Heart left ventricle (tissue), 16 donors: ENCODE measurements around the gene PTPRN2. TPM values are rescaled to one million over a fixed set of nuclear protein-coding genes. Genes with fewer than 3 reads are reported as not detected.

Experiments used
- ATAC-seq, 4 donors: fragments of 200-7000 bp; cut with Tn5 transposase; one replicate each; pipeline ENCODE4 v1.9.1; 2020 to 2022; ENCODE audit warnings: moderate library complexity in 4 of 4, mild to moderate bottlenecking in 3 of 4, moderate number of reproducible peaks in 1 of 4
- DNase-seq, 5 donors: peaks; one replicate each; pipeline ENCODE4 v3.0.0-alpha.2; 2020
- H3K27ac ChIP-seq, 12 donors: fragments of 200-600 bp; sonication (generic) in 4 of 12; one replicate each; pipeline versions ENCODE4 v1.5.0 to v1.8.0; 2016 to 2022; ENCODE audit warnings: mild to moderate bottlenecking in 2 of 12
- H3K27me3 ChIP-seq, 9 donors: fragments of 200-600 bp; sonication (generic) in 2 of 9; one replicate each; pipeline versions ENCODE4 v1.5.1 to v1.8.0; 2016 to 2022; ENCODE audit warnings: mild to moderate bottlenecking in 3 of 9
- H3K36me3 ChIP-seq, 9 donors: fragments of 200-600 bp; sonication (generic) in 2 of 9; one replicate each; pipeline versions ENCODE4 v1.5.0 to v1.8.0; 2018 to 2022; ENCODE audit warnings: mild to moderate bottlenecking in 2 of 9
- H3K4me1 ChIP-seq, 12 donors: fragments of 200-600 bp; sonication (generic) in 4 of 12; one replicate each; pipeline versions ENCODE4 v1.5.0 to v1.8.0; 2016 to 2022; ENCODE audit warnings: mild to moderate bottlenecking in 3 of 12
- H3K4me3 ChIP-seq, 12 donors: fragments of 200-600 bp; sonication (generic) in 4 of 12; one replicate each; pipeline versions ENCODE4 v1.5.0 to v1.8.0; 2017 to 2022; ENCODE audit warnings: mild to moderate bottlenecking in 9 of 12, moderate library complexity in 4 of 12
- H3K9me3 ChIP-seq, 12 donors: fragments of 200-600 bp; sonication (generic) in 4 of 12; one replicate each; pipeline versions ENCODE4 v1.5.0 to v1.8.0; 2016 to 2022; ENCODE audit warnings: mild to moderate bottlenecking in 1 of 12
- POLR2A ChIP-seq, 2 donors: fragments of 450-650 bp; IDR thresholded peaks; one replicate each; pipeline ENCODE4 v1.6.1; 2017; ENCODE audit warnings: antibody characterized with exemption in 2 of 2, mild to moderate bottlenecking in 2 of 2, moderate library complexity in 2 of 2
- WGBS, 4 donors: extraction: QIAGEN DNeasy Blood & Tissue Kit in 2 of 4; methylation state at CpG; one replicate each; pipeline versions ENCODE4 v1.1.5 to v1.1.7; 2013 to 2018; 5-methylcytosine and 5-hydroxymethylcytosine counted together
- intact Hi-C, 10 donors: fragments of 100-400 bp; cut with DNase I; formaldehyde crosslinking; loops; one replicate each; pipeline versions ENCODE4 v1.11.1 to v1.14.2; 2022
- polyA plus RNA-seq, 2 donors: library from polyadenylated mRNA; stranded (reverse); fragments of 200-250 nt; gene quantifications; one replicate each; pipeline ENCODE4 v1.2.3, GENCODE V29; 2013
- total RNA-seq, 9 donors: library from RNA; depleted of rRNA in 2 of 9; stranded (reverse); fragments of >200 nt in 2 of 9; fragmentation: NEBNext Ultra II Directional in 3 of 9; extraction: Animal tissue kit (Norgen Biotek cat#: 25700) in 3 of 9; gene quantifications; one replicate each; pipeline versions ENCODE4 v1.1.0 to v1.2.4, GENCODE V29; 2016 to 2023
- TF ChIP-seq, protein P1 (sequence below), 12 donors: fragments of 200-600 bp; sonication (generic) in 4 of 12; IDR thresholded peaks; one replicate each; pipeline versions ENCODE4 v1.5.0 to v1.8.0; 2018 to 2022; ENCODE audit warnings: antibody characterized with exemption in 12 of 12, mild to moderate bottlenecking in 5 of 12
- donor health status: ischemic (EF 13 %, LVEDD 7.1; RV severe dilation, severe dysfunction).
- donor health status: healthy with polysubstance abuse.
- donor health status: DM: no; HTN: yes; CAD: no.
- donor health status: DM: no; HTN: no; CAD: no.
- donor health status: ischemic (EF 25% LVEDD 6.9; RV normal size, moderate dysfunction).
- donor health status: ischemic (EF 25% LVEDD 5.7; RV mildly dilated, moderate dysfunction).
- donor health status: healthy.
- donor health status: DM: yes; HTN: yes; CAD: no.
- donor health status: ischemic (EF 35%, LVEDD 5.7; RV mildly dilated, moderate dysfunction).
- donor health status: nonischemic (EF 11% LVEDD 7.7; RV severe dilation, severe dysfunction).
- donor health status: DM: yes; HTN: yes; CAD: no.
- donor health status: PGD.
- donor health status: ischemic (EF 29% LVEDD 5.4; RV normal size, mild dysfunction).
- donor health status: nonischemic (EF 23%, LVEDD 6.1; RV moderate dilation, normal function).

PTPRN2 gene
- total and polyA plus RNA-seq, 11 donors = 0.61 to 2.3 (median 1.3) TPM

DNA sequence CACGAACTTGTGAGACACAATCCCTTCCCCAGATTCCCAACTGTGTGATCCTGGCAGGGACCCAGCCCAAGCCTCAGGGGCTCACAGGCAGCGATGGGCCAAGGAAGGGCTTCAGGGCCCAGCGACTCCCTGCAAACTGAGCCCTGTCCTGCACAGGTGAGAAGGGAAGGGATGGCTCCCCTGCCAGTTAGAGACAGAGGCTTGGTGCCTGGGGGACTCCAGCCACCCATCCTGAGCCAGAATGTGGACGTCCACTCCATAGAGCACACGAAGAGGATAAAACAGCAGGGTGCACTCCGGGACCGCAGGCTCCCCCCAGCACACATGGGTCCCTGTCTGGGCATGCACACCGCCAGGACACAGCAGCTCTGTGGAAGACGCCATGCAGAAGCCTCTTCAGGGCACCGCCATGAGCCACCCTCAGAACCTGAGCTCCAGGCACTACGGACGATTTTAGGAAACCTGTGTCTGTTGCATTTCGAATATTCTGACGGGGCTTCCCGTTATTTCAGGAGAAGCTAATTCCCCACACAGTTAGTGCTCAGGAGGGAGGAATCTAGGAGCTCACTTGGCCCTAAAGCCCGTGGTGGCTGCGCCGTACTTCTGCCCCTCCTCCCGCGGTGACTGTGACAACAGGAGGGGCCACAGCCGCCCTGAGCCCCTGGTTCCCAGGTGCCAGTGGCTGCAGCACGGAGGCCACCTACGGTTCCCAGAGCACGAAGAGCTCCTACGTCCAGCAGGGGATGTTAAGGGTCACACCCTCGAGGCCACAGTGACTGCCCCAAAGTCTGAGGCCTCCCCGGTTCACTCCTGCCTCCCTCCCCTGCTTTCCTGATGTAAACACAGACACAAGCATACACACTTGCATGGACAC is 326.0 kb downstream of the PTPRN2 start:
- Histone ChIP-seq H3K4me3 (no peak overlapping the region), H3K27me3 (peaks cover 0 to 18% (median 0%) of the 10 kb centered on the region in 9 donors), H3K36me3 (no peaks in the 10 kb centered on the region), H3K27ac (no peak overlapping the region), H3K9me3 (peaks cover 0 to 3% (median 0%) of the 10 kb centered on the region in 12 donors), H3K4me1 (no peaks in the 10 kb centered on the region)
- DNase-seq = no peak
- intact Hi-C loops = no loop called here
- TF ChIP-seq, protein P1, sequence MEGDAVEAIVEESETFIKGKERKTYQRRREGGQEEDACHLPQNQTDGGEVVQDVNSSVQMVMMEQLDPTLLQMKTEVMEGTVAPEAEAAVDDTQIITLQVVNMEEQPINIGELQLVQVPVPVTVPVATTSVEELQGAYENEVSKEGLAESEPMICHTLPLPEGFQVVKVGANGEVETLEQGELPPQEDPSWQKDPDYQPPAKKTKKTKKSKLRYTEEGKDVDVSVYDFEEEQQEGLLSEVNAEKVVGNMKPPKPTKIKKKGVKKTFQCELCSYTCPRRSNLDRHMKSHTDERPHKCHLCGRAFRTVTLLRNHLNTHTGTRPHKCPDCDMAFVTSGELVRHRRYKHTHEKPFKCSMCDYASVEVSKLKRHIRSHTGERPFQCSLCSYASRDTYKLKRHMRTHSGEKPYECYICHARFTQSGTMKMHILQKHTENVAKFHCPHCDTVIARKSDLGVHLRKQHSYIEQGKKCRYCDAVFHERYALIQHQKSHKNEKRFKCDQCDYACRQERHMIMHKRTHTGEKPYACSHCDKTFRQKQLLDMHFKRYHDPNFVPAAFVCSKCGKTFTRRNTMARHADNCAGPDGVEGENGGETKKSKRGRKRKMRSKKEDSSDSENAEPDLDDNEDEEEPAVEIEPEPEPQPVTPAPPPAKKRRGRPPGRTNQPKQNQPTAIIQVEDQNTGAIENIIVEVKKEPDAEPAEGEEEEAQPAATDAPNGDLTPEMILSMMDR (IDR thresholded peaks at IDR 0.05) = no peak
- no peak for ATAC-seq
- WGBS, 4 donors = 79 to 90% (median 86%) methylated on average over 18 to 27 of the region's 27 CpGs

DNA sequence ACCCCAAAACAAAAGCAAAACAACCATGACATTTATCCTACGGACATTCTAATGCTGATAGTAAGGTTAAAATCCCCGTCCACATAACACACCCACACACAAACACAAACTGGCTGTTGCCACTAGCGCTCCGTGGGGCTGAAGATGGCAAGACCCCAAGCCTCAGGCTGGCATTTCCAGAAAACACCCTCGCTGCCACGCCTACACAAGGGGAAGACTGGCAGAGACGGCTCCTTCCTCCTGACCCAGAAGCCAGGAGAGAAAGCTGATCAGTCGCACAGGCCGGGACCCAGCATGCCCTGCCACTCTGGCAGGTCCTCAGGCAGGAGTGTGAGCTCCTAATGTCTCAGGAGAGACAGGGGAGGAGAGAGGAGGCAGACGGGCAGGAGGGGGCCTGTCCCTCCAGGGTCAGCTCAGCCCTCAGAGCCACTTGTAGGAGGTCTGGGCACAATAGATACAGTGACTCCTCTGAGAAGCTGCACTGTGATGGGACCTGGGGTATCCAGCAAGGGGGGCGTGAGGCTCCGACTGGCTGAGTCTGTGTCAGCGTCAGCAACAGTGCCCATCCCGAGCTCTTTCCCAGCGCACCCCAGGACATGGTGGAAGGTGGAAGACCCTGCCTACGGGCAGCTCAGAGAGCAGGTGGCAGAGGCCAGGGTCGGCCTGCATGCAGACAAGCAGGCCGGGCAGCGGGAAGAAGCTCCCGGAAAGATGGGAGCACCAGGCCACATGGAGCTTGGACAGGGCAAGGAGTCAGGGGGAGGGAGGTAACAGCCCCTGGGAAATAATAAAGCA is 326.9 kb downstream of the PTPRN2 start:
- DNase-seq (no peak), ATAC-seq (no peak)
- Histone ChIP-seq H3K36me3 (no peaks in the 10 kb centered on the region), H3K9me3 (peaks cover 0 to 3% (median 0%) of the 10 kb centered on the region in 12 donors), H3K4me3 (no peak overlapping the region), H3K4me1 (no peaks in the 10 kb centered on the region), H3K27me3 (peaks cover 0 to 21% (median 0%) of the 10 kb centered on the region in 9 donors), H3K27ac (no peak overlapping the region)
- WGBS, 4 donors = 82 to 88% (median 85%) methylated on average over 19 to 20 of the region's 20 CpGs
- no peak for TF ChIP-seq POLR2A (IDR thresholded peaks at IDR 0.05)
- TF ChIP-seq, protein P1 (IDR thresholded peaks at IDR 0.05) = no peak
- intact Hi-C loops = no loop called here

DNA sequence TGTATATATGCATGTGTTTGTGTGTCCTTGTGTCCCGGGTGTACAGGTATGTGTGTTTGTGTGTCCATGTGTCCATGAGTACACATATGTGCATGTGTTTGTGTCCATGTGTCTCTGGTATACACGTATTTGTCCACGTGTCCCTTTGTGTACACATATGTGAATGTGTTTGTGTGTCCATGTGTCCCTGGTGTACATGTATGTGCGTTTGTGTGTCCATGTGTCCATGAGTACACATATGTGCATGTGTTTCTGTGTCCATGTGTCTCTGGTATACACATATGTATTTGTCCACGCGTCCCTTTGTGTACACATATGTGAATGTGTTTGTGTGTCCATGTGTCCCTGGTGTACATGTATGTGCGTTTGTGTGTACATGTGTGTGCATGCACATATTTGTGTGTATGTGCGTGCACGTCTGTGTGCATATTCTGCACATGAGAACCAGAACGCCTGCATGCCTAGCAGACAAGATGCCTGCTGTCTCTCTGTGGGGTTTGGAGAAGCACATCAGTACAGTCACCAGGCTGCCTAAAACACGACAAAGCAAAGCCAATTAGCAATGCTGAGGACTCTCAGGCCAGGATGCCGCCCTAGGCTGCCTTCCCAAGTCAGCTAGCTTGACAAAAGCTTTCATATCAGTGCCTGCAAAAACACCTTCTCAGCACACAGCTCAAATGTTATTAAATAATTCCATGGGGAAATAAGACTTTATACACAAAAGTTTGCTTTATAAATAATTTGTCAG is 327.8 kb downstream of the PTPRN2 start:
- TF ChIP-seq, protein P1 (IDR thresholded peaks at IDR 0.05) = no peak
- TF ChIP-seq POLR2A (IDR thresholded peaks at IDR 0.05) = no peak
- Histone ChIP-seq H3K4me3 (no peak overlapping the region), H3K27ac (no peak overlapping the region), H3K4me1 (no peaks in the 10 kb centered on the region), H3K9me3 (peaks cover 0 to 3% (median 0%) of the 10 kb centered on the region in 12 donors), H3K36me3 (no peaks in the 10 kb centered on the region), H3K27me3 (peaks cover 0 to 21% (median 0%) of the 10 kb centered on the region in 9 donors)
- ATAC-seq = no peak
- intact Hi-C loops = no loop called here
- DNase-seq = no peak
- 72 to 85% (median 82%) methylated on average over 11 to 12 of the region's 12 CpGs for WGBS, 4 donors
